HG02763 (cell line): ENCODE measurements around the gene ABHD14A.

Source experiments
- ATAC-seq: cut with Tn5 transposase; IDR thresholded peaks from one replicate; pipeline ENCODE4 v1.9.1; 2021; ENCODE audit warnings: mild to moderate bottlenecking, moderate library complexity; ENCODE audit not compliant: unreplicated experiment

Gene ABHD14A

DNA sequence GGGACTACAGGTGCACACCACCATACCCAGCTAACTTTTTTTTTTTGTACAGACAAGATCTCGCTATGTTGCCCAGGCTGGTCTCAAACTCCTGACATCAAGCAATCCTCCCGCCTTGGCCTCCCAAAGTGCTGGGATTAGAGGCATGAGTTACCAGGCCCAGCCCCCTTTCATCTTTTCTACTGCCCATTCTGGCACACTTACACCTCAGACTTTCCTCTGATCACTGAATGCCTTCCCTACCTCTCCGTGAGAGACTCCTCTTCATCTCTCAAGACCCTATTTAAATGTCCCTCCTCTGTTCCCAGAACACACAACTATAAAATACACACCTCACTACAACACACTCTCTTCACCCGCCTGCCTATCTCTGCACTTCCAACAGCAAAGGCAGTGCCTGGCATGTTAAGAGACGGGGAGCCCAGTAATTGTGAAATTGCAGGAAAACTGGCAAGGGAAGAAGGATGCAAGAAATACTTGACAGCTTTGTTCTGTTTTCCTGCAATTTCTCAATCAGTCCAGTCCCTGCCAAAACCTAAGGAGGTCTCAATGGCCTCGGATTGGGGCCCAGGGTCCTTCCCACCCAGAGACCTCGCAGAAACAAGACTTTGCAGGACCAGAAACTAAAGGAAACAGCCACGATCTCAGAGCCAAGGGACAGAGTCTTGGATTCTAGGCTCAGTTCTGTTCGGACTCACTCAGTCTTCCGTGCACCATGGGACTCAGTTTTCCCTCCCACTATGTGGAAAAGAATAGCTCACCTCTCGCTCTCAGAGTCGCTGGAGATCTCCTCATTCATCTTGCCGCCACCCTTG lies 34.0 kb upstream of the ABHD14A start:
- ATAC-seq = no peak

DNA sequence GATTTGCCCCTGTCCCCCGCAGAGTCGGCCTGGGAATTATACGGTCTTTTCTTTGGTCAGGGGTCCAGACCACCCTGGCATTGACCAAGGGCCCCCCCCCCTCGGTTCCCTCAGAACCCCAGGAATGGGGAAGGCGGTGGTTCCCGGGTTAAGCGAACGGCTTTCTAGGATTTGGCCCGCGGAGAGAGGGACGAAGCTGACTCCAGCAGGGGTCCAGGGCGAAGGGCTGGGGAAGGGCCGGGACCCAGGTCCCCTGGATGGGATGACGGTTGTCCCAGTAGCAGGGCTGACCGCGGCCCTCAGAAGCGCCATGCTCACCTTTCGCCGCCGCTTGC lies 33.4 kb upstream of the ABHD14A start:
- no peak for ATAC-seq

DNA sequence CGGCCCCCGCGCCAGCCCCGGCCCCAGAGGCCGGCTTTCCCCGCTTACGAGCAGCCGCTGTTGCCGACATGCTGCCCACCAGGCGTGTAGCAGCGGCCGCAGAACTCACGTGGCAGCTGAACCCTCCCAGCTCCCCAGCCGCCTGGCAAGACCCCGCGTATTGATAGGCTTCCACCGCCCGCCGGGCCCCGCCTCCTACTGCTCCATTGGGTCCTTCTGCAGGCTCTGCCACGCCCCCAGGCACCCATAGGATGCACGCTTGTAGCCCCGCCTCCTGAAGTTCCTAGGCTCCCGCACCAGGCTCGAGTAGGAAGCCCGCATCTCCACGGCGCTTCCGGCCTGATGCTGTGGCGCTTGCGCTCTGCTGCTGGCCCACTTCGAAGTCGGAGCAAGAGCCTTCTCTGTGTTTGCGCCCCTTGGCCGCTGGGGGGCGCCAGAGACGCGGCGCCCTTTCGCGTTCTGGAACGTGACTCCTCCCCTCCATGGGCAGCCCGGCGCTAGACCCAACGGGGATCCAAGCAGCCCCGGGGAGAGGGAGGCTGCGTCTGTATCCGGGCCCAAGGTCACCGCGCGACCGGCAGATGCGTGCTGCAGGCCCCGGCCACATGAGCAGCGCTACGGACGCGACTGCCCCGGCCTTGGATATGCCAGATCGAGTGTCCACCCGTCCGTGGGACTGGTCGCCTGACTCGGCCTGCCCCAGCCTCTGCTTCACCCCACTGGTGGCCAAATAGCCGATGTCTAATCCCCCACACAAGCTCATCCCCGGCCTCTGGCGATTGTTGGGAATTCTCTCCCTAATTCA lies 32.9 kb upstream of the ABHD14A start, which contains the start of the genes PARP3 and RRP9:
Gene PARP3 (plus strand): TSS at position 566 of the 805 bp plus-strand sequence. CDS start 993 bp downstream, outside the sequence.
Gene RRP9 (minus strand): TSS at position 107 of the 805 bp plus-strand sequence. CDS start 37 bp downstream, at position 70.
- ATAC-seq = peak; percentile 87

DNA sequence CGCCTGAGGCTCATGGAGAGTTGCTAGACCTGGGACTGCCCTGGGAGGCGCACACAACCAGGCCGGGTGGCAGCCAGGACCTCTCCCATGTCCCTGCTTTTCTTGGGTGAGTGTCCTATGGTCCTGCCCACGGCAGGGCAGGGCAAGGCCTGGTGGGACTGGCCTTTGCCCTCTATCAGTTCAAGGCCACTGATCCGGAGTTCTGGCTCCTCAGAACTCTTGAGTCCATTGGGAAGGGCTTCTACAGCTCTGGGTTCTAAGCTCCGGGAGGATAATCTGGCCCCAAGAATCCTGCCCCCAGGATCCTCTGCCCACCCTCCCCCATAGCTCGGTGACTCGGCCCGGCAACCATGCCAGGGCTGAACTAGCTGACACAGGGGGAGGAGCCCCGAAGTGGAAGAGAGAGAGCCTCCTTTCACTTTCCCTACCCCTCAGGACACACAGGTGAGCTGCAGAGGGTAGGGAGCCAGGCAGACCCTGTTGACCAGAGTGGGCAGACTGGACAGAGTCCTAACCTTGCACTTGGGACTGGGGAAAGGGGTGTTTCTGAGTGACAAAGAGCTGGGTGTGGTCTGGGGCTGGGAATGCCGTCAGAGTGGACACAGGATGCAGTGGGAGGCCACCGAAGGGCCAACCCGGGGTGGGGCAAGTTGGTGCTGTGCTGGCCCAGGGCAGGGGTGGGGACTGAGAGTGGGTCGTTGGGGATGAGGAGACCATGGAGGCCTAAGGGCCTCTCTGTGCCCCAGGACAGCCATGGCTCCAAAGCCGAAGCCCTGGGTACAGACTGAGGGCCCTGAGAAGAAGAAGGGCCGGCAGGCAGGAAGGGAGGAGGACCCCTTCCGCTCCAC lies 32.0 kb upstream of the ABHD14A start:
- ATAC-seq = no peak

DNA sequence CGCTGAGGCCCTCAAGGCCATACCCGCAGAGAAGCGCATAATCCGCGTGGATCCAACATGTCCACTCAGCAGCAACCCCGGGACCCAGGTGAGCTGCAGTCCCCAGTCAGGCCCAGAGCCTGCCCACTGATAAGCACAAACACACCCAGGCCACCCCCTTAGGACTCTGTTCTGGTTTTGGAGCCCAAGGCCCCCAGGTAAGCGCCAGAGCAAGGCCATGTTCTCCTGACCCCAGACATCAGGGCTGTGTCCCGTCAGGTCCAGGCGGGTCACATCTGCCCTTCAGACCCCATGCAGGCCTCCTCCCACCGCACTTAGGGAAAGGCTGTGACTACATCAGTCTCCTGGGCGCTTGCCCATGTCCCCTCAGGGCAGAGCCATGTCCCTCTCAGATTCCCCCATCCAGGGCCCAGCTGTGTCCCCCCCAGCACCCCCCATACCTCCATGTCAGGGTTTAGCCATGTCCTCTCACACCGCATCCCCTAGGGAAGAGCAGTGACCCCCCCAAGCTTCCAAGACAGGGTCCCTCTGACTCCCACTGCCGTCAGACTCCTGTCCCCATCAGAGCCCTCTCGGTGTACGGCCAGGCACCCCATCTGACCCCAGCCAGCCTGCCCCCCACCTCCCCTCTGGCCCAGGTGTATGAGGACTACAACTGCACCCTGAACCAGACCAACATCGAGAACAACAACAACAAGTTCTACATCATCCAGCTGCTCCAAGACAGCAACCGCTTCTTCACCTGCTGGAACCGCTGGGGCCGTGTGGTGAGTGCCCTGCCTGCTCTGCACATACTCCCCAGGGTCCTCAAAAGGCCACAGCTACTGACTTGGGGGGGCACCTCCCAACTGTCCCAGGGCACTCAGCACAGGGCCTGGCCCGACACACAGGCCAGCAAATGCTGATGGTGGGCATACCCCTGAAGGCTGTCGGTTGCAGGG lies 31.1 kb upstream of the ABHD14A start:
- no peak for ATAC-seq

DNA sequence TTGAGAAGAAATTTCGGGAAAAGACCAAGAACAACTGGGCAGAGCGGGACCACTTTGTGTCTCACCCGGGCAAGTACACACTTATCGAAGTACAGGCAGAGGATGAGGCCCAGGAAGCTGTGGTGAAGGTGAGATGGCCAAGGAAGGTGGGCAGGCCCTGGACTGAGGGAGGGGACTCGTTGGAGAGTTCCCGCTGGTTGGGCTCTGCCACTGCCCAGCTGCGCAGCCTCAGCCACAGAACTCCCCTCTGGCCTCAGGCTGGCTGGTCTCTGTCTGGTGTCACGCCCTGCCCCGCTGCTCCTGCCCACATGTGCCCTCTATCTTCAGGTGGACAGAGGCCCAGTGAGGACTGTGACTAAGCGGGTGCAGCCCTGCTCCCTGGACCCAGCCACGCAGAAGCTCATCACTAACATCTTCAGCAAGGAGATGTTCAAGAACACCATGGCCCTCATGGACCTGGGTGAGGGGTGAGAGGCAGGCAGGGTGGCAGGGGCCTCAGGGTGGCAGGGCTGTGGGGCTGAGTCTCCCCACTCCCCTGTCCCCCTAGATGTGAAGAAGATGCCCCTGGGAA lies 30.3 kb upstream of the ABHD14A start:
- no peak for ATAC-seq

DNA sequence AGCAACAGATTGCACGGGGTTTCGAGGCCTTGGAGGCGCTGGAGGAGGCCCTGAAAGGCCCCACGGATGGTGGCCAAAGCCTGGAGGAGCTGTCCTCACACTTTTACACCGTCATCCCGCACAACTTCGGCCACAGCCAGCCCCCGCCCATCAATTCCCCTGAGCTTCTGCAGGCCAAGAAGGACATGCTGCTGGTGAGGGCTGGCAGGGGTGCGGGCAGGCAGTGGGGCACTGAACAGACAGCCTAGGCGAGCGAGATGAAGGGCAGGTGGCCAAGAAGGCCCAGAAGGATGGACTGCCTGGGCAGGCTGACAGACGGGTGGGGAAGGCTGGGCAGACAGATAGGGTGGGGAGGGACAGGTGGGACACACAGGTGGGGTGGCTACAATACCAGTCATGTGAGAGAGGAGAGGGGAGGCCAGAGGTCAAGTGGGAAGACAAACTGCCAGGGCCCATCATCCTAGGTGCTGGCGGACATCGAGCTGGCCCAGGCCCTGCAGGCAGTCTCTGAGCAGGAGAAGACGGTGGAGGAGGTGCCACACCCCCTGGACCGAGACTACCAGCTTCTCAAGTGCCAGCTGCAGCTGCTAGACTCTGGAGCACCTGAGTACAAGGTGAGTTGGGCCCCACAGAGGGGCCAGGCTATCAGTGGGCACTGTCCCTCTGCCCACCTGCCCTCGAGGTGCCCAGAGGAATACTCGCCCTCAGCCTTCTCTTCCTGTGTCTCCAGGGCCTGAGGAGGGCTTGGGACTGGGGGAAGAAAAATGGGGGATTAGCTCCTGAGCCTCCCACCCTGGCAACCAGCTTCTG lies 29.6 kb upstream of the ABHD14A start:
- ATAC-seq = no peak

DNA sequence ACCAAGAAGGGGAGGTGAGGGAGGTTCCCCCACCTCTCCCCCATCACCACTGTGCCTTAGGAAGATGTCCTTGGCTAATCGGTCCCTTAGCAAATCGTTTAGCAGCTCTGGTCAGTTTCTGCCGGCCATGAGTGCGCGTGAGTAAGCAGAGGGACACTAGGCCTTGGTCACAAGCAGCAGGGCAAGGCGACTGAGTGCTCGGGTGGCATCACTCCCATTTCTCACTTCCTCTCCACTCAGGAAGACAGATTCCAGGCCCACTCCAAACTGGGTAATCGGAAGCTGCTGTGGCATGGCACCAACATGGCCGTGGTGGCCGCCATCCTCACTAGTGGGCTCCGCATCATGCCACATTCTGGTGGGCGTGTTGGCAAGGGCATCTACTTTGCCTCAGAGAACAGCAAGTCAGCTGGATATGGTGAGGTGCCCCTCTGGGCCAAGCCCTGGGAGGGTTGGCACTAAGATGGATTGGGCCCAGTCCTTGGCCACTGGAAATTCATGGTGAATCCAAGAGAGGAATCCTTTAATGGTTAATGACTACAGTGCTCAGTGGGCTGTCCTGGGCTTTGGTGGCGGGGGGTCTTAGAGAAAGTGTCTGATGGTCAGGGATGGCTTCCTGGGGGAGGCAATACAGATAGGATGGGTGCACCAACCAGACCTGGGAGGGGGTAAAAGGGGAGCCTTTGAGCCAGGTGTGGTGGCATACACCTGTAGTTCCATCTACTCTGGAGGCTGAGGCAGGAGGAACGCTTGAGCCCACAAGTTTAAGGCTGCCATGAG lies 28.7 kb upstream of the ABHD14A start:
- ATAC-seq = no peak

DNA sequence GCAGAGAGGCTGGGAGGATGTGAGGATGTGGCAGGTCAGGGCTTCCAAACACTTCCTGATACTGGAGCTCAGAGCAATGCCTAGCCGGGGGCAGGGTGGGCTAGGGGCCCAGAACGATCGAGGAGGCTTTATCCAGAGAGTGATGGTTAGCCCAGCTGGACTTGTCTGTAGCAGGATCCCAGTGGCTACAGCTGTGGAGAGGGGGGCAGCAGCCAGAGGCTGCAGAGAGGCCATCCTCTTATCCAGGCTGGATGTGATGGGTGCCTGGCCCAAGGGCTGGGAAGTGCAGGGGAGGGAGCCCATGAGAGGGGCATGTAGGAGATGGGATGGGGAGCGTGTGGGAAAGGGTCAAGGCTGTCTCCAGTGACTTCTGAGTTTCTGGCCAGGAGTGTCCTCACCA lies 28.1 kb upstream of the ABHD14A start:
- ATAC-seq = no peak

DNA sequence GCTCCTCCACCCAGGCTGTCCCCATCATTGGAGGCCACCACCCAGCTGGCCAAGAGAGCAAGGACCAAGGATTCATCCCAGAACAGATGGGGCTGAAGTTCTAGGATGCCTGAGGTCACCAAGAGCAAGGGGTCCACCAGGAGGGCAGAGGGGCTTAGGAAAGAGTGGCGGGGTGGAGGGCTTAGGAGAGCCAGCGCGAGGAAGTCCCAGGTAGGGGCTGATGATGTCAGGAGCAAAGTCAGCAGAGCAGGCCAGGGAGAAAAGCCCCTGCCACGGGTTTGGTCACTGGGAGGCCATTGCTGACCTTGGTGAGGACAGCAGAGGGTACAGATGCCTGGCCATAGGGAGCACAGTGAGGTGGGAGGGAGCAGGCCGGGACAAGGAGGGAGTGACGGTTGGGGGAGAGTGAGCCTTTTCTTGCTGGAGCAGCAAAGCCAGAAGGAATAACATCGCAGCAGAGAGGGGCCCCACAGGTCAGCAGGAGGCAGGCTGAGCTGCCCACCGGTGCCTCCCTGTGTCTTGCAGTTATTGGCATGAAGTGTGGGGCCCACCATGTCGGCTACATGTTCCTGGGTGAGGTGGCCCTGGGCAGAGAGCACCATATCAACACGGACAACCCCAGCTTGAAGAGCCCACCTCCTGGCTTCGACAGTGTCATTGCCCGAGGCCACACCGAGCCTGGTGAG lies 27.5 kb upstream of the ABHD14A start:
- no peak for ATAC-seq

DNA sequence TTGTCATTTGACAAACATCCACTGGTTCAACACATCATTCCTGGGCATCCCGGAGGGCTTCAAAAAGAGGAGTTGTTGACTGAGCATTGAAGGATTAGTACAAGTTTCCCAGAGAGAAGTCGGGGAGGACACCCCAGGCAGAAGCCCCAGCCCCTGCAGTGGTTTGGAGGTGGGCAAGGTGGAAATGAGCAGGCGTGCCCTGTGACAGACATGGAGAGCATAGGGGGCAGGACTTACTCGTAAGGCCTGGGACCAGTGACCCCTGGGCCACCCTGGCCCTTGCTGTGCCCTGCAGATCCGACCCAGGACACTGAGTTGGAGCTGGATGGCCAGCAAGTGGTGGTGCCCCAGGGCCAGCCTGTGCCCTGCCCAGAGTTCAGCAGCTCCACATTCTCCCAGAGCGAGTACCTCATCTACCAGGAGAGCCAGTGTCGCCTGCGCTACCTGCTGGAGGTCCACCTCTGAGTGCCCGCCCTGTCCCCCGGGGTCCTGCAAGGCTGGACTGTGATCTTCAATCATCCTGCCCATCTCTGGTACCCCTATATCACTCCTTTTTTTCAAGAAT lies 26.8 kb upstream of the ABHD14A start:
- ATAC-seq = no peak

DNA sequence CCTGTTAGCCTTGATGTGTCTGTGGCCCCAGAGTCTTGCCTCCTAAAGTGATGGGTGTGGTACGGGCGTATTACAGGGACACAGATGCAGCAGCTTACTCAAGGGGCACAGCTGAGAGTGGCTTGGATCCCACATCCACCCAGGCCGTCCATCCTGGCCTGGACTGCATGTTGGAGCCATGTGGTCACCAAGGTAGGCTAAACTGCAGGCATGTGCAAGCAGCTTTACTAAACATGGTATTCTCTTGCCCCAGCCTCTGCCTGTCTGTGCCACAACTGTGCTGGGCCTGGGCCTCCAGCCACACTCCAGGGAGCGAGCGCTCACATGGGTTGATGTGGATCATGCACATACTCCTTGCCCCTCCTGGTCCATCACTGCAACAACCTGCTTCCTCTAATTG lies 25.7 kb upstream of the ABHD14A start:
- ATAC-seq = no peak

DNA sequence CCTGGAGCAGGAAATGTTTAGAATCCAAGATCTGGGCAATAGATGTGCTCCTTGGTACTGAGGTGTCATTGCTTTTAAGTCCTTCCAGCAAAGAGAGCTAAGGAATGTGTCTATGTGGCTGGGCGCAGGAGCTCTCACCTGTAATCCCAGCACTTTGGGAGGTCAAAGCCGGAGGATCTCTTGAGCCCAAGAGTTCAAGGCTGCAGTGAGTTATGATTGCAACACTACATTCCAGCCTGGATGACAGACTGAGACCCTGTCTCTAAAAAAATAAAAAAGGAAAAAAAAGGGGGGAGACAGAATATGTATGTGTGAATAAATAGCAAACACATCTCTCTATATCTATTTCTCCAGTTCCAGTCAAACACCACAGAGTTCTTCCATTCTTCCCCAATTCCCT lies 24.0 kb upstream of the ABHD14A start:
- no peak for ATAC-seq

DNA sequence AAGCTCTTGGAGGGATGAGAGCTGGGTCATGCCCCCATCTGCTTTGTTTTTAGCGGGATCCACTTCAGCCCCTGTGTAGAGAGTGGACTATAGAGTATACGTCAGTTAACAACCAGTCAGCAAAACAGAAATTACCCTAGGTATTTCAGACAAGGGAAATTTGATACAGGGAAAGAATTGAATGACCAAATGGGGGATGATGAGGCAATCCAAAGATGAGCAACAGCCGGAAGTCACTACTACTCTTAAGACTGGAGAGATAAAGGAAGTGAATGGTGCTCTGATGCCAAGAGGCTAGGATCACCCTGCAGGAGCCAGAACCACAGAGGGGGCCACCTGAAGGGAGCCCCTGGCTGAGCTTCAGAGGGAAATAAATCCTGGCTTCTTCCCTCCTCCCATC lies 21.4 kb upstream of the ABHD14A start:
- no peak for ATAC-seq

DNA sequence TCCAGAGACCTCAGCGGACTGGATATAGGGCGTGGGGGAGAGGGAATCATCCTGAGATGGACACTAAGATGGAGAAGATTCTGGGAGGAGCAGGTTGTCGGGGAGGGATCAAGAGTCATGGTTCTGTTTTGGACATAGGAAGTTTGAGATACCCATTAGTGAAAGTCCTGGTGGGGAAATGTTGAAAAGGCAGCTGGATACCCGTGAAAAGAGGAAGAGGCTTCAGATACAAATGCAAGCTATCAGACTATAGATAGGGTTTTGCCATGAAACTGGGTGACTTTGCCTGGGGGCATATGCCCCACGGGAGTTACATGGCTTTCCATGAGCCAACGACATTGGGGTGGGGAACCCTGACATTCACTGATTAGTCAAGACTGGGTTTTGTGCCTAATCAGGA lies 20.8 kb upstream of the ABHD14A start:
- ATAC-seq = no peak

DNA sequence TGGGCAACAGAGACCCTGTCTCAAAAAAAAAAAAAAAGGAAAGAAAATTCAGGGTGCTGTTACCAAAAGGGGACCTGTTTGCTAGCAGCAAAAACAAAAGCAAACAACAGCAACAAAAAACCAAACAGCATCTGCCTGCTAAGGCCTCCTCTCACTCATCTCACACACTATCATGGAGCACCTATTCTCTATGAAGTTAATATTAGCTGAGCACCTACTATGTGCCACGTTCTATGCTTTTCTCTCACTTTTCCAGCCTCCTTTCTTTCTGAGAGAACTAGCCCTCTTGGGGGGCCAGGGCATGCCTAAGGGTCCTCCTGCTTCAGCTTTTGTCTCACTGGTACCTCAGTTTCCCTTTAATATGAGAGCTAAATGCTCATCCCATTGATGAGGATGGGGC lies 20.2 kb upstream of the ABHD14A start:
- ATAC-seq = no peak

DNA sequence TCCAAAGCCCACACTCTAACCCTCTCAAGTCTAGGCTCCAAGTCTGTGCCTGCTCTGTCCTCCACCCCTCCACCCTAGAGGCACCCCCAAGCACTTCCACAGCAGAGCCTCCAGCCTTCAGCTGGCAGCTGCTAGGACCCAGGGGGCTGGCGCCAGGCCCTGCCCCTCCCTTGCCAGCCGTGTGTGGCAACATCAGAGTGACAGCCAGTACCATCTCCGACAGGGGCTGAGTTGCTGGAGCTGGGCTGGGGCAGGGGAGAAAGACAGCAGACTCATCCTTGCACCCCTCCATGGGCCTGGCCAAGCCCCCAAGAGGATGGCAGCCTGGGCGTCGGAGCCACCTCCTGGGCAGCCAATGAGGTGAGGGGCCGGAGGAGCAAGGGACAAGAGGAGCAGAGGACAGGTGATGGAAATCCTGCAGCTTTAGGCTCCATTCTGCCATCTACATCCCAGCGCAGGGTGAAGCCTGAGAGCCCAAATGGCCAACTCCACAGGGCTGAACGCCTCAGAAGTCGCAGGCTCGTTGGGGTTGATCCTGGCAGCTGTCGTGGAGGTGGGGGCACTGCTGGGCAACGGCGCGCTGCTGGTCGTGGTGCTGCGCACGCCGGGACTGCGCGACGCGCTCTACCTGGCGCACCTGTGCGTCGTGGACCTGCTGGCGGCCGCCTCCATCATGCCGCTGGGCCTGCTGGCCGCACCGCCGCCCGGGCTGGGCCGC lies 19.5 kb upstream of the ABHD14A start, which contains the start of gene GPR62:
Gene GPR62 (plus strand): TSS at position 207 of the 718 bp plus-strand sequence. CDS start 272 bp downstream, at position 479.
- ATAC-seq = no peak
